ENCODE measurements around the gene TP53TG5. TPM values are rescaled to one million over a fixed set of nuclear protein-coding genes. Genes with fewer than 3 reads are reported as not detected.
A peak's percentile ranks its signal among the peaks of the same experiment; 100 is the strongest.

TP53TG5 gene
- total and polyA plus RNA-seq, 7 donors = 0.12 to 1.0 (median 0.38) TPM; not detected in 2

DNA sequence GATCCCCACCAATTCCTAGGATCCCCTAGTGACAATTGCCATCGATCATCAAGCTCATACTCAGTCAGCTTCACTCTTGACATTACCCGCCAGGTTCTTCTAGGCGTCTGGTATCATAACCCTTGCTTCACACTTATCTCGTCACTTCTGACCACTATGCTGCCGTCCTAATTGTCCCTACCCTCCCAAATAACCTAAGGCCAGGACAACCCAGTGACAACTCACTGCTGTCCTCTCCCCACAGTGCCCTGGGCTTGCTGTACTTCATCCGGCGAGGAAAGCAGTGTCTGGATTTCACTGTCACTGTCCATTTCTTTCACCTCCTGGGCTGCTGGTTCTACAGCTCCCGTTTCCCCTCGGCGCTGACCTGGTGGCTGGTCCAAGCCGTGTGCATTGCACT, 11.5 kb downstream of the TP53TG5 start:
- DNase-seq (no peak), ATAC-seq (no peak)
- no peaks in the 10 kb centered on the region for H3K27me3 ChIP-seq (ENCODE audit: insufficient read depth in 3 of 3, low read length in 2 of 3)
- intact Hi-C loops (cut with DNase I) = no loop called here
- peaks cover 18% of the 10 kb centered on the region for H3K4me1 ChIP-seq
- no peak overlapping the region for H3K4me3 ChIP-seq
- TF ChIP-seq, protein P1, sequence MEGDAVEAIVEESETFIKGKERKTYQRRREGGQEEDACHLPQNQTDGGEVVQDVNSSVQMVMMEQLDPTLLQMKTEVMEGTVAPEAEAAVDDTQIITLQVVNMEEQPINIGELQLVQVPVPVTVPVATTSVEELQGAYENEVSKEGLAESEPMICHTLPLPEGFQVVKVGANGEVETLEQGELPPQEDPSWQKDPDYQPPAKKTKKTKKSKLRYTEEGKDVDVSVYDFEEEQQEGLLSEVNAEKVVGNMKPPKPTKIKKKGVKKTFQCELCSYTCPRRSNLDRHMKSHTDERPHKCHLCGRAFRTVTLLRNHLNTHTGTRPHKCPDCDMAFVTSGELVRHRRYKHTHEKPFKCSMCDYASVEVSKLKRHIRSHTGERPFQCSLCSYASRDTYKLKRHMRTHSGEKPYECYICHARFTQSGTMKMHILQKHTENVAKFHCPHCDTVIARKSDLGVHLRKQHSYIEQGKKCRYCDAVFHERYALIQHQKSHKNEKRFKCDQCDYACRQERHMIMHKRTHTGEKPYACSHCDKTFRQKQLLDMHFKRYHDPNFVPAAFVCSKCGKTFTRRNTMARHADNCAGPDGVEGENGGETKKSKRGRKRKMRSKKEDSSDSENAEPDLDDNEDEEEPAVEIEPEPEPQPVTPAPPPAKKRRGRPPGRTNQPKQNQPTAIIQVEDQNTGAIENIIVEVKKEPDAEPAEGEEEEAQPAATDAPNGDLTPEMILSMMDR (IDR thresholded peaks at IDR 0.05) = no peak
- 83 to 88% (median 84%) methylated on average over 11 of the region's 11 CpGs for whole genome bisulfite sequencing, 3 donors
- no peaks in the 10 kb centered on the region for H3K9me3 ChIP-seq
- no peak overlapping the region for H3K27ac ChIP-seq
- peaks cover 12 to 42% of the 10 kb centered on the region in 2 donors for H3K36me3 ChIP-seq (ENCODE audit: insufficient read depth in 1 of 2, low read depth in 1 of 2)

DNA sequence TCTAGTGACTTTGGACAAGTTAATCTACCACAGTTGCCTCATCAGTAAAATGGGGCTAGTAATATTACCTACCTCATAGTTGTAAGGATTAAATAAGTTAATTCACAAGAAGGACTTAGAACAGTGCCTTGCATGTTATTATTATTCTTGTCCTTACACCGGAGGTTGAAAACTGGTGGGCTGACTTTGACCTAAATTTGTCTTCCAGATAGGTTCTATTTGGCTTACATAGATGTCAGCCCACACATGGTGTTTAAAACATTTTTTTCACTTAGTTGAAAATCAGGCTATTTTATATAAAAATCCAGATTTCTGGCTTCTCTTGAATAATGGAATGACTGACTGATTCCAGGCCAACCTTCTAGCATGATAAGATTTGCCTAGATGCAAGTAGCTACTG, 11.9 kb downstream of the TP53TG5 start:
- Histone ChIP-seq H3K4me3 (no peak overlapping the region), H3K27me3 (ENCODE audit: insufficient read depth in 3 of 3, low read length in 2 of 3) (no peaks in the 10 kb centered on the region), H3K4me1 (peaks cover 18% of the 10 kb centered on the region), H3K9me3 (no peaks in the 10 kb centered on the region), H3K36me3 (ENCODE audit: insufficient read depth in 1 of 2, low read depth in 1 of 2) (peaks cover 12 to 42% of the 10 kb centered on the region in 2 donors), H3K27ac (no peak overlapping the region)
- intact Hi-C loops (cut with DNase I) = no loop called here
- DNase-seq (no peak), ATAC-seq (no peak)
- 77 to 94% (median 89%) methylated on average over 1 of the region's 1 CpG for WGBS, 3 donors
- TF ChIP-seq, protein P1 (IDR thresholded peaks at IDR 0.05) = no peak

DNA sequence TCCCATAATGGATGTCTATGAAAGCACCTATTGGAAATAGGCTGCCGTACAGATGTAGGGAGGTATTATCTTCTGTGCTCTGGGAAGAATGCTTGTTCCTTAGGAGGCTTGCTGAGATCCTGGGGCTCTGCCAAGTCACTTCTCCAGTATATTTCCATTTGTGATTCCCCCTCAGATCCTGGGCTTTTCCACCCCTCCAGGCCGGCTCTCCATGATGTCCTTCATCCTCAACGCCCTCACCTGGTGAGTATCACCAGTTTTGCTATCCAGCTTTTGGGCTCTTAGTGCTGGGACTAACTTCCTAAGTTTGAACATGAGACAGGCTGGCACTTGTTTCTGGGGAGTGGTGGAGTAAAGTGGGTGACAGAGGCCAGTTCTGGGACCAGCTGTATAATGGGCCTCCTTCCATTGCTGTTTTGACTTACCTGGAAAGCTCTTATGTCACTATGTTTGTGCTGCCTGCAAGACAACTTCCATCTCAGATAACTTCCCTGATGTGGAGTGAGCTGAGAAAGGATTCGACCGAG, 12.6 kb downstream of the TP53TG5 start:
- H3K4me3 ChIP-seq = no peak overlapping the region
- H3K9me3 ChIP-seq = no peaks in the 10 kb centered on the region
- no peak for ATAC-seq
- peaks cover 12 to 42% of the 10 kb centered on the region in 2 donors for H3K36me3 ChIP-seq (ENCODE audit: insufficient read depth in 1 of 2, low read depth in 1 of 2)
- no peak overlapping the region for H3K27ac ChIP-seq
- TF ChIP-seq, protein P1 (IDR thresholded peaks at IDR 0.05) = no peak
- 82 to 91% (median 85%) methylated on average over 5 of the region's 5 CpGs for WGBS, 3 donors
- H3K27me3 ChIP-seq (ENCODE audit: insufficient read depth in 3 of 3, low read length in 2 of 3) = no peaks in the 10 kb centered on the region
- no peak for DNase-seq
- intact Hi-C loops (cut with DNase I) = no loop called here
- H3K4me1 ChIP-seq = peaks cover 18% of the 10 kb centered on the region

DNA sequence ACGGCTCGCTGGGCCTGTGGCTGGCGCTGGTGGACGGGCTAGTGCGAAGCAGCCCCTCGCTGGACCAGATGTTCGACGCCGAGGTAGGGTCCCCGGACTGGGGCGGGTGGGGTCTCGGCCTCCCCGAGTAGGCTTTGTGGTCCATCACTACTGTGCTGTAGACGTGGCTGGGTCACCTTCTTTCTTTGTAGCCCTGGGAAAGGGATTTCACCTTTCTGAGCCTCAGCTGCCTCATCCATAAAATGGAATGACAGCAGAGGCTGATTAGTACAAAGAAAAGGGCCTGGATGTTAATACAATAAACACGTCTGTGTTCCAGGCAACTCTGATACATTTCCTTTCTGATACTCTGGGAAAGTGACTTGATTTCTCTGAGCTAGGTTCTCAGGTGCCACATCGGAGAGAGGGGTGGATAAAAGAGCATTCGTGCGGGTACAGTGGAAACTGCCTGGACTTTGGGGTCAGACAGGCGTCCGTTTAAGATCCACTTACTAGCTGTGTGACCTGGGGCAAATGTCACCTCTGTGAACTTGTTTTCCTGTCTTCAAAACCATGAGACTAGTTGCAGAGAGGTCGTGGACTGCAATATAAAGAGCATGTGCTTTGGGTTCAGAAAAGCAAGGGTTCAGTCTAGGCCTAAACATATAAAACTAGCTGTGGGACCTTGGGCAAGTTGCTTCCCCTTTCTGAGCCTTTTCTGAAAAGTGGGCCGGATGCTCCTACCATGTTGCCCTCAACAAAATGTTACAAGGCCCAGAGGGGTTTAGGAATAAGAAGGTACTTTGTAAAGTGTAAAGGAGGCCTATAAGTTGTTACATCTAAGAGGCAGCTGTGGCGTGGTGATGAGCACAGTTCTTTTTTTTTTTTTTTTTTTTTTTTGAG, 14.3 kb downstream of the TP53TG5 start:
- DNase-seq (no peak), ATAC-seq (no peak)
- H3K4me1 ChIP-seq = peaks cover 32% of the 10 kb centered on the region
- 20 to 22% (median 21%) methylated on average over 23 of the region's 23 CpGs for WGBS, 3 donors
- TF ChIP-seq, protein P1 (IDR thresholded peaks at IDR 0.05) = no peak
- H3K4me3 ChIP-seq = peak overlapping the region; percentile 83
- no peaks in the 10 kb centered on the region for H3K9me3 ChIP-seq
- intact Hi-C loops (cut with DNase I) = loop anchor here (2.0 kb wide), 2 partner anchors 17 to 73 kb away; no protein-coding TSS in a partner anchor
- peaks cover 12 to 42% of the 10 kb centered on the region in 2 donors for H3K36me3 ChIP-seq (ENCODE audit: insufficient read depth in 1 of 2, low read depth in 1 of 2)
- H3K27me3 ChIP-seq (ENCODE audit: insufficient read depth in 3 of 3, low read length in 2 of 3) = no peaks in the 10 kb centered on the region
- peak overlapping the region; percentile 93 for H3K27ac ChIP-seq
